Gastrocnemius medialis (tissue), 4 donors: ENCODE measurements around the gene IFI16.

Experiments used
- POLR2A ChIP-seq, 2 donors: fragments of 450-650 bp; IDR thresholded peaks; one replicate each; pipeline ENCODE4 v1.6.1; 2017; ENCODE audit warnings: antibody characterized with exemption in 2 of 2, mild to moderate bottlenecking in 2 of 2, moderate library complexity in 2 of 2
- TF ChIP-seq, protein P1 (sequence below), 5 experiments: fragments of 450-650 bp in 3 of 5; fragments of 200-600 bp in 2 of 5; sonication (generic) in 2 of 5; IDR thresholded peaks in 4 of 5; conservative IDR thresholded peaks in 1 of 5; 1 replicate in 4 of 5; 2 replicates in 1 of 5; pipeline ENCODE4 v1.5.1; 2016 to 2019; ENCODE audit warnings: antibody characterized with exemption in 5 of 5, mild to moderate bottlenecking in 3 of 5, moderate library complexity in 3 of 5

DNA sequence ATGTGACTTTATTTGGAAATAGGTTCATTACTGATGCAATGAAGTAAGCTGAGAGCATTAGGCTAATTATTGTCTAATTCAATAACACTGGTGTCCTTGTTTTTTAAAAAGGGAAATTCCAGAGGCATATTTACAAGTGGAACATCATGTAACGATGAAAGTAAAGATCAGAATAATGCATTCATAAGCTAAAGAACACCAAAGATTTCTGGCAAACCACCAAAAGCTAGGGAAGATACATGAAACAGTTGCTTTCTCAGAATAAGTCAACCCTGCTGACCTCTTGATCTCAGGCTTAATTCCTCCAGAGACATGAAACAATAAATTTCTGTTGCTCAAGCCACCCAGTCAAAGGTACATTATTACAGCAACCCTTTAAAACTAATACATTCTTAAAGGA, 20.3 kb upstream of the IFI16 start:
- TF ChIP-seq, protein P1, sequence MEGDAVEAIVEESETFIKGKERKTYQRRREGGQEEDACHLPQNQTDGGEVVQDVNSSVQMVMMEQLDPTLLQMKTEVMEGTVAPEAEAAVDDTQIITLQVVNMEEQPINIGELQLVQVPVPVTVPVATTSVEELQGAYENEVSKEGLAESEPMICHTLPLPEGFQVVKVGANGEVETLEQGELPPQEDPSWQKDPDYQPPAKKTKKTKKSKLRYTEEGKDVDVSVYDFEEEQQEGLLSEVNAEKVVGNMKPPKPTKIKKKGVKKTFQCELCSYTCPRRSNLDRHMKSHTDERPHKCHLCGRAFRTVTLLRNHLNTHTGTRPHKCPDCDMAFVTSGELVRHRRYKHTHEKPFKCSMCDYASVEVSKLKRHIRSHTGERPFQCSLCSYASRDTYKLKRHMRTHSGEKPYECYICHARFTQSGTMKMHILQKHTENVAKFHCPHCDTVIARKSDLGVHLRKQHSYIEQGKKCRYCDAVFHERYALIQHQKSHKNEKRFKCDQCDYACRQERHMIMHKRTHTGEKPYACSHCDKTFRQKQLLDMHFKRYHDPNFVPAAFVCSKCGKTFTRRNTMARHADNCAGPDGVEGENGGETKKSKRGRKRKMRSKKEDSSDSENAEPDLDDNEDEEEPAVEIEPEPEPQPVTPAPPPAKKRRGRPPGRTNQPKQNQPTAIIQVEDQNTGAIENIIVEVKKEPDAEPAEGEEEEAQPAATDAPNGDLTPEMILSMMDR (IDR thresholded peaks at IDR 0.05 in 4 of 5, conservative IDR thresholded peaks at IDR 0.05 in 1 of 5): no peak
- TF ChIP-seq POLR2A (IDR thresholded peaks at IDR 0.05): no peak
